Ascending aorta (tissue), 2 donors: Measurements from ENCODE around the gene TMA7. TPM values are rescaled to one million over a fixed set of nuclear protein-coding genes. Genes with fewer than 3 reads are reported as not detected.

Source experiments
- DNase-seq, 2 donors: peaks; one replicate each; pipeline ENCODE4 v3.0.0-alpha.2; 2019; ENCODE audit warnings: low spot score in 2 of 2
- H3K27ac ChIP-seq, 2 donors: fragments of 200-600 bp; sonication (generic); one replicate each; pipeline ENCODE4 v1.5.1; 2016 to 2017; ENCODE audit warnings: mild to moderate bottlenecking in 1 of 2
- H3K27me3 ChIP-seq: fragments of 200-600 bp; sonication (generic); one replicate; pipeline ENCODE4 v1.5.1; 2017
- H3K36me3 ChIP-seq, 2 donors: fragments of 200-600 bp; sonication (generic); one replicate each; pipeline ENCODE4 v1.5.1; 2016
- H3K4me1 ChIP-seq, 2 donors: fragments of 200-600 bp; sonication (generic); one replicate each; pipeline ENCODE4 v1.5.1; 2016 to 2017; ENCODE audit warnings: mild to moderate bottlenecking in 1 of 2
- H3K4me3 ChIP-seq, 2 donors: fragments of 200-600 bp; sonication (generic); one replicate each; pipeline ENCODE4 v1.5.1; 2016 to 2017; ENCODE audit warnings: mild to moderate bottlenecking in 1 of 2
- H3K9me3 ChIP-seq, 2 donors: fragments of 200-600 bp; sonication (generic); one replicate each; pipeline ENCODE4 v1.5.1; 2016
- intact Hi-C: fragments of 100-400 bp; cut with DNase I; formaldehyde crosslinking; loops from one replicate; pipeline ENCODE4 v1.15.1; 2023
- total RNA-seq: library from RNA; depleted of rRNA; stranded (reverse); fragments of >200 nt; gene quantifications from one replicate; pipeline ENCODE4 v1.1.0, GENCODE V29; 2016
- TF ChIP-seq, protein P1 (sequence below), 3 experiments: fragments of 200-600 bp in 2 of 3; fragments of 450-650 bp in 1 of 3; sonication (generic) in 2 of 3; IDR thresholded peaks; one replicate each; pipeline ENCODE4 v1.5.1; 2016 to 2019; ENCODE audit warnings: antibody characterized with exemption in 3 of 3, mild to moderate bottlenecking in 1 of 3, moderate library complexity in 1 of 3

Gene TMA7
- total RNA-seq, 1 donor from 2014 or later, result 142 TPM

DNA sequence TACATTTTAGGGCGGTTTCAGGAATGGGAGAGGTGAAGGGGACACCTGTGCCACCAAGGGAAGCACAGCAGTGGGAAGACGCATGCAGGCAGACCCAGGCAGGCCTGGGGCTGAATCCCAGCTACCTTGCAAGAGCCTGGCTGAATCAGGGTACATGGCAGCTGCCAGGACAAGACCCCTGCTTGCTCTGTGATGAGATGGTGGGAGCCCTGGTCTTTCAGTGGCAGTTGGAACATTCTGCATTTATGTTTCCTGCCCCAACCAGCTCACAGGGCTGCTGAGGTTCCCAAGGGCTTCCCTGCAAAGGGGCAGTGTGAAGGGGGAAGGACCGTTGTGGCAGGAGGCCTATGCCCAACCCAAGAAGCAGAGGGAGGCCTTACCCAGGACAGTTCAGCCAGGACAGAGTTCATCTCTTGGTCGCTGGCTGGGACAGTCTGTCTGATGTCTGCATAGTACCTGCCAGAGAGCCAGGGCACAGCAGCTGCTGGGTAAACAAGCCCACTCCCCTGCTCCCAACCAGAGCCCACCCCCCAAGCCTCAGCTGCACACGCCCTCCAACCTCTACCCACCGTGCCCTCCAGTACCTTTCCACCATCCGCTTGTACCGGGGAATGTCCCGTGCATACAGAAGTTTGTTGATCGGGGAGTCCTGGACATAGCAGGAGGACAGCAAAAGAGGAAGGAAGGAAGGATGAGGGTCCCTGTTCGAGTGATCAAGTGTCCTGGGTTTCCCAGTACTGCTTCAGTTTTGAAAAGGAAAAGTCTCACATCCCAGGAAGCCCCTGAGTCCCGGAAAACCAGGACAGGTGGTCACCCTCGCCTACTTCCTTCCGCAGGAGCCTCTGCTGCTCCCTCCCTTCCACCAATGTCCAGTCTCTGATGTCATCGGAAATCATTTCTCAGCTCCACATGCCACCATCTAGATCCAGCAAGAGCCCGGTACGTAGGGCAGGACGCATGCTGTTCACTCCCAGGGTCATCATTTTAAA, 33.3 kb upstream of the TMA7 start:
- Histone ChIP-seq H3K36me3 (peaks cover 60 to 81% of the 10 kb centered on the region in 2 donors), H3K4me1 (peaks cover 24 to 28% of the 10 kb centered on the region in 2 donors), H3K4me3 (no peak overlapping the region), H3K9me3 (no peaks in the 10 kb centered on the region), H3K27me3 (no peaks in the 10 kb centered on the region), H3K27ac (peak overlapping the region; percentile 89 to 91)
- intact Hi-C loops, result no loop called here
- TF ChIP-seq, protein P1, sequence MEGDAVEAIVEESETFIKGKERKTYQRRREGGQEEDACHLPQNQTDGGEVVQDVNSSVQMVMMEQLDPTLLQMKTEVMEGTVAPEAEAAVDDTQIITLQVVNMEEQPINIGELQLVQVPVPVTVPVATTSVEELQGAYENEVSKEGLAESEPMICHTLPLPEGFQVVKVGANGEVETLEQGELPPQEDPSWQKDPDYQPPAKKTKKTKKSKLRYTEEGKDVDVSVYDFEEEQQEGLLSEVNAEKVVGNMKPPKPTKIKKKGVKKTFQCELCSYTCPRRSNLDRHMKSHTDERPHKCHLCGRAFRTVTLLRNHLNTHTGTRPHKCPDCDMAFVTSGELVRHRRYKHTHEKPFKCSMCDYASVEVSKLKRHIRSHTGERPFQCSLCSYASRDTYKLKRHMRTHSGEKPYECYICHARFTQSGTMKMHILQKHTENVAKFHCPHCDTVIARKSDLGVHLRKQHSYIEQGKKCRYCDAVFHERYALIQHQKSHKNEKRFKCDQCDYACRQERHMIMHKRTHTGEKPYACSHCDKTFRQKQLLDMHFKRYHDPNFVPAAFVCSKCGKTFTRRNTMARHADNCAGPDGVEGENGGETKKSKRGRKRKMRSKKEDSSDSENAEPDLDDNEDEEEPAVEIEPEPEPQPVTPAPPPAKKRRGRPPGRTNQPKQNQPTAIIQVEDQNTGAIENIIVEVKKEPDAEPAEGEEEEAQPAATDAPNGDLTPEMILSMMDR (IDR thresholded peaks at IDR 0.05), result no peak
- DNase-seq, result no peak

DNA sequence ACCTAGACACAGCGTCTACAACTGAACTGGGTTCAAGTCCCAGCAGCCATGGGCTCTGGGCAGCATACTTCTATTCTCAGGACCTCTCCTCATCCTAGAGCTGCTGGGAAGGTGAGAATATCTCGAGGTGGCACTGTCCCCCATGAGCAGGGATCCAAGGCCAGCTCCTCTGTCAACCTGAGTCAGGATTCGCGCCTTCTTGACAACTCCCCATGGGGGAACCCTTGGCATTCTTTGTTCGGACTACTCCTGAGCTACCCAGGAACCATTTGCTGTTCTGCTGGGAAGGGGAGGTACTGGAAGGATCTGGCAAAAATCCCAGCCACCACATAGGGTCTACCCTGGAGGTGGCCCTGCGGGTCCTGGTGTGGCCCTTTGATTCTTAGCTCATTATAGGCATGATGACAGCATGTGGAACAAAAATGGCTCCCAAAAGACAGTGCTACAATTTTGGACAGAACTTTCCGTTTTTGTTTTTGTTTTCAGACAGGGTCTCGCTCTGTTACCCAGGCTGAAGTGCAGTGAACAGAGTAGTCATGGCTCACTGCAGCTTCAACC, 32.4 kb upstream of the TMA7 start:
- H3K27ac ChIP-seq, result peak overlapping the region in 1 of 2 donors; percentile 1
- H3K9me3 ChIP-seq, result no peaks in the 10 kb centered on the region

DNA sequence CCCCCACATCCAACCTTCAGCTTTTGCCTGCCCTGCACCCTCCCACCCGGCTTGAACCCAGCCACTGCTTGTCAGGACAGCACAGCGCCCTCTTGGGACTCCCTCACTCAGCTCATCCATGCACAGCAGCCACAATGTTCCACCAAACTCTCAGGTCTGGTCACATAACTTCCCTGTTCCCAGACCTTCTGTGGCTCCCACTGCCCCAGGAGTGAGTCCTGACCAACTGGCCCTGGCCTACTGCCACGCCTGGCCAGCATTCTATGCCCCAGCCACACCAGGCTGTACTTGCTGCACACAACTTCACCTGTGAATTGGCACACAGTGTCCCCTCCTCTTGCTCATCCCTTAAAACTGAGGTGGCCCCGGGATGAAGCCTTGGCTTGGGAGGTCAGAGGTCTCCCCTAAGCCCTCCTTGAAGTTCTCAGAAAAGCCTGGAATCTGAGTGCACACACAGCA, 31.2 kb upstream of the TMA7 start:
- Histone ChIP-seq H3K36me3 (peaks cover 75 to 87% of the 10 kb centered on the region in 2 donors), H3K4me3 (no peak overlapping the region), H3K4me1 (peaks cover 12 to 18% of the 10 kb centered on the region in 2 donors), H3K9me3 (no peaks in the 10 kb centered on the region), H3K27ac (peak overlapping the region in 1 of 2 donors; percentile 21), H3K27me3 (no peaks in the 10 kb centered on the region)
- intact Hi-C loops, result no loop called here
- TF ChIP-seq, protein P1 (IDR thresholded peaks at IDR 0.05), result no peak
- DNase-seq, result peak in 1 of 2 donors; percentile 57

More for the DNA sequence above, 32.4 kb upstream of the TMA7 start:
- Histone ChIP-seq H3K4me1 (peaks cover 18 to 24% of the 10 kb centered on the region in 2 donors), H3K27me3 (no peaks in the 10 kb centered on the region), H3K4me3 (no peak overlapping the region), H3K36me3 (peaks cover 68 to 89% of the 10 kb centered on the region in 2 donors)
- DNase-seq, result no peak
- intact Hi-C loops, result no loop called here
- TF ChIP-seq, protein P1 (IDR thresholded peaks at IDR 0.05), result no peak

DNA sequence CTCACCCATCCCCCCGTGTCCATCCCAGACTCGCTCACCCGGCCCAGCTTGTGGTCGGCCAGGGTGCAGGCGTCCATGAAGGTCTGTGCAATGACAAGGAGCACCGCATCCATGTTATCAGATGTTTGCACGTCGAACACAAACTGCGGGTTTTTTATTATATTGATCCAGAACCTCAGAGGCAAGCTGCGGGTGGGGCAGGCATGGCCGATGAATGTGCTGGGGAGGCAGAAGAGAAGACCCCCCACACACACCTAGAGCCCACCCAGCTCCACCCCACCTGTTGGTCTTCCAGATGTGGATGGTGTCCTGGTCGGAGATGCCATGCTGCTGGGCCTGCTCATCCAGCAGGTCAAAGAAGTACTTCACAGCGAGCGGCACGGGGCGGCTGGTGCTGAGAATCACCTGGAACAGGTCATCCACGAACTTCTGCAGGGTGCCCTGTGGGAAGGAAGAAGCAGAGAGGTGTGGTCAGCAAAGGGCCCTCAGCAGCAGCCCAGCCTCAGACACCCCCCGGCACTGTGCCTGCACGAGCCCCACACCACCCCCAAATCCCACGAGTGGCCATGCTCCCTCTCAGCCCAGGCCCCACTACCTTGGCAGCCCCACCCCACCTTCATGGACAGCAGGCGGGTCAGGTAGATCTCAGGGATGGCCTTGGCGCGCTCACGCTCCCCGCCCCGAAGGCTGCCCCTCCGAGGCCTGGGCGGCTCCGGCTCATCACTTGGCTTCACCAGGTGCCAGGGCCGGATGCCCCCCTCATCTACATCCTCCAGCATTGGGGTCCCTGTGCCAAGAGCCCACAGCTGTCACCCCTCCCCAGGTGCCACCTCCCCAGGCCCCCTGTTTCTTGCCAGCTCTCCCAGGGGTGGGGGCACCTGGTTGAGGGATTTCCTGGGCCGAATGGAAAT, 30.5 kb upstream of the TMA7 start:
- Histone ChIP-seq H3K27ac (peak overlapping the region; percentile 5 to 21), H3K4me3 (no peak overlapping the region), H3K4me1 (peaks cover 7 to 17% of the 10 kb centered on the region in 2 donors), H3K36me3 (peaks cover 78 to 90% of the 10 kb centered on the region in 2 donors), H3K27me3 (no peaks in the 10 kb centered on the region), H3K9me3 (no peaks in the 10 kb centered on the region)
- DNase-seq, result peak in 1 of 2 donors; percentile 58
- TF ChIP-seq, protein P1 (IDR thresholded peaks at IDR 0.05), result no peak
- intact Hi-C loops, result no loop called here
